Uterus (tissue), 2 donors: ENCODE results near the gene TFF2.

Experiments used
- CTCF ChIP-seq, 4 experiments: fragments of 200-600 bp in 2 of 4; fragments of 450-650 bp in 2 of 4; sonication (generic) in 2 of 4; IDR thresholded peaks; one replicate each; pipeline ENCODE4 v1.5.1; 2016 to 2019; ENCODE audit warnings: antibody characterized with exemption in 4 of 4, mild to moderate bottlenecking in 2 of 4, moderate library complexity in 1 of 4
- POLR2A ChIP-seq, 2 donors: fragments of 450-650 bp; IDR thresholded peaks; one replicate each; pipeline ENCODE4 v1.6.1; 2016; ENCODE audit warnings: antibody characterized with exemption in 2 of 2, mild to moderate bottlenecking in 1 of 2, moderate library complexity in 1 of 2

- TF ChIP-seq POLR2A (IDR thresholded peaks at IDR 0.05): no peak
- no peak for TF ChIP-seq CTCF (IDR thresholded peaks at IDR 0.05)
Observed at GRCh38 chr21:42305707-42306147, 45.1 kb downstream of the TFF2 start.
